ENCODE data around the gene BMP15. TPM values are rescaled to one million over a fixed set of nuclear protein-coding genes. Genes with fewer than 3 reads are reported as not detected.

The BMP15 gene
- polyA plus RNA-seq, 3 donors: not detected

Other genes with a start within 250 kb of the BMP15 start
- gene SHROOM4, start 96.5 kb upstream of the BMP15 start, polyA plus RNA-seq (ENCODE audit: insufficient read length in 3 of 3): 10 to 100 TPM; 16.1 to 16.3 (median 16.3) TPM